ENCODE results near the gene NDUFS2.
"Not testable (repeated sequence)": the region's sequence is repeated elsewhere in the genome, so short reads cannot be mapped to it uniquely, and the experiment has no call there.

Gene NDUFS2

GRCh38 chr1:161220002-161220401 lies 17.8 kb downstream of the NDUFS2 start:
- no peak for DNase-seq (ENCODE audit: low spot score)

DNA sequence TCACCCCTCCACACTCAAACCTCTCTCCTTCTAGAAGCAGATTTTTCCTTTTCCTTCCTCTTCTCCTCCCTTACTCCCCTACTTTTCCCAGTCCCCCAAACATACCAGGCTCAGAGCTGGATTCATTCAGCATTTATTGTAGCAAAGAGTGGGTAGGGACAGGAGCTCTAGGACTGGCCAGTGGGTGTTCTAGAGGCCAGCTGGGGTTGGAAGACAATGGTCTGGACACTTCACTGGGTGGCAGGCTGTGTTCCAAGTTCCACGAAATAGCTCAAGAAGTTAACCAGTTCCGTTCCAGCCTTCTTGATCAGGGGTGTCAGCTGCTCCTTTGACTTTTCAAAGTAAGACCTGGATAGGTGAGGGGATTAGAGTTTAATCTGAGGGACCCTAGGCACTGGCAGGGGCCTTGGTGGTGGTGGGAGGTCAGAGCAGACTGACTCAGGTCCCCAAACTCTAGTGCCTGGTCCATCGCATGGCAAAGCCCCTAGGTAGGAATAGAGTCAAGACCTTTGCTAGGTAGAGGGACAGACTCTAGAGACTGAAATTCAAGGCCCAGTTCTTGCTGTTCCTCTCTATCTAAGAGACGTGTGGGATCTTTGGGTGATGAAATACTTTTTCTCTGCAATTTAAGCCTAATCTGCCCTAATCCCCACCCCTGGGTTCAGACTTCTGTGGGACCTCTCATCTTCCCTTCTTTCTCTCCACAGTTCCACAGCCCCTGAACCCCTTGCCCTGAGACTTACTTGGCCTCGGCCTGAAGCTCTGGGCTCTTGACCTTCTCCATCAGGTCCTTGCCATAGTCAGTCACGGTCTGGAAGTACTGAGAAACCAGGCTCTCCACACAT lies 20.2 kb downstream of the NDUFS2 start:
- no peak for DNase-seq (ENCODE audit: low spot score)

DNA sequence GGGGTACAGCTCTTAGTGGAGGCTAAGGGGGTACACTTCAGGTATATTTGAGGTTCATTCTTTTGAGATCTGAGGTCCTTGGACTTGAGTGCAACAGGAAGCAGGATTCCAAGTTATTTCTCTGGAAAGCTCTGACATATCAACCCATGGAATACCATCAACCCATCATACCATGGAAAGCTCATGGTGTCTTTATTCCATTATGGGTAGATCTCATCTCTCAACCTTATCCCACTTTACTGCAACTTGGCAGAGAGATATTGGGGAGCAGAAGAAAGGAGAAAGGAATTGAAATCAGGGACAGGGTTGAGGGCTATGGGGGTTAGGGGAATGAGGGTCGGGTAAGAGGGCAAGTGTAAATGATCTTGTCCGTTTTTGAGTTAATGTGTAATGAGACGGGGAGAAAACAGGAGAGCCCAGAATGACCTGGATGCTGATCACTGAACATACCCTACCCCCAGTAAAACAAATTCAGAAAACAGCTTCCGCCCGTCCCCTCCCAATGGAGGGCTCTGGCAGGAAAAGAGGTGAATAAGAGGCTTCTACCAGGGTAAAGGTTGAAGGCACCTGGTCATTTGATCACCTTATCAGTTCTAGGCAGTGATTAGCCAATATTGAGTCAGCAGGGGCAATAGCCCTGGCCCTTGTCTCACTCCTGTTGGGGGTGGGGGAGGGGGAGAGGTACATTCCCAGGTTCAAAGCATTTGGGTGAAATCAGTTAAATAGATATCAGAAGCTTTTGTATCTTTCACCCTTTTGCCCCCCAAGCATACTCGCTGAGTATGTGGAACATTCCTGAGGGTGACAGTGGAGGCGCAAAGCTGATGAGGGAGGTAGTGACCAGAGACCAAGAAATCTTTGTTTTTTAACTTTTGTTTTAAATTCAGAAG lies 21.9 kb downstream of the NDUFS2 start:
- no peak for DNase-seq (ENCODE audit: low spot score)

GRCh38 chr1:161224695-161225087 lies 22.5 kb downstream of the NDUFS2 start:
- not testable (repeated sequence) for DNase-seq (ENCODE audit: low spot score)

DNA sequence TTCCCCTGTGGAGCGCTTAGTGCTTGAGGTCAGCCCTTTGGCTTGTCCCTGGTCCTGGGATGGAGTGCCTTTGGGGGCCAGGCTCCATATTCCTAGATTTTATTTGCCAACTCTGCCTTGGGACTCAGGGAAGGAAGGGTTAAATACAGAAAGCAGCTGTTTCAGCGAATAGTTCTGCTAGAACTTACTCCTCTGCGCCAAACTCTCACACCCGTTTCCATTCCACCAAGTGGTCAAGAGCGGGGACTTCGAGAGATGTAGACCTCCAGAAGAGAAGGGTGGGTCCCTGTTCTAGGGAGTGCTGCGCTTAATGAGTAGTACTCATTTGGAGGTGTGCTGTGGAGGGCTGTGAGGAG lies 23.0 kb downstream of the NDUFS2 start:
- DNase-seq (ENCODE audit: low spot score) = no peak

GRCh38 chr1:161225534-161226319 lies 23.6 kb downstream of the NDUFS2 start, which contains the start of gene TOMM40L:
Gene TOMM40L (plus strand): TSS chr1:161226060. CDS start chr1:161226490, 430 bp downstream.
- DNase-seq (ENCODE audit: low spot score) = peak; percentile 96

DNA sequence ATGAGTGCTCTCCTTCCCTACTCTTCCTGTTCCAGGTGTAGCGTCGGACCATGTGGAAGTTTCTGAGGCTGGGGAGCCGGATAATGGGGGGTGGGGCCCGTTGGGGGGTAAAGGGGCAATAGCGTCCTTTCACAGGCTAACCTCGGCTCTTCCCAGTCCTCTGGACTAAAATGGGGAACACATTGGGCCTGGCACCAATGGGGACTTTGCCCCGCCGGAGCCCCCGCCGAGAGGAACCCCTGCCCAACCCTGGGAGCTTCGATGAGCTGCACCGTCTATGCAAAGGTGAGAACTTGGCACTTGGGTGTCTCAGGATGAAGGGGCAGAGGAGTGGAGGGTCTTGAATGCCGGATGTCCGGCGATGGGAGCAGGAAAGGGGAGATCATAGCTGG lies 24.1 kb downstream of the NDUFS2 start:
- peak; percentile 18 for DNase-seq (ENCODE audit: low spot score)

DNA sequence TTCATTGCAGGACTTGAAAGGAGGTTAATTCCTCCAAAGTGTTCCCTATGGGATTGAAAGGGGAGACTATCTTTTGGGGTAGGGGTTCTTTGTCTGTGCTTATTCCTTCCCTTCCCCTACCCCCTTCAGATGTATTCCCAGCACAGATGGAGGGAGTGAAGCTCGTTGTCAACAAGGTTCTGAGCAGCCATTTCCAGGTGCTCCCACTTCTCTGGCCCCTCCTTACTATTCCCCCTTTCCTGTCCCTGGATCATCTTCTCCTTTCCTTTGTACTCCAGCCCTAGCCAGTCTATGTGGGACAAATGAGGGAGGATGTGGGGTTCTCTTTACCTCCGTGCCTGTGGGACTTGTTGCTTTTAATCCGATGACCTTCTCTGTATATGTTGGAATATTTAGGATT lies 24.6 kb downstream of the NDUFS2 start:
- DNase-seq (ENCODE audit: low spot score) = no peak

- peak; percentile 83 for DNase-seq (ENCODE audit: low spot score)
Measured at GRCh38 chr1:161227196-161227871, 25.2 kb downstream of the NDUFS2 start.

DNA sequence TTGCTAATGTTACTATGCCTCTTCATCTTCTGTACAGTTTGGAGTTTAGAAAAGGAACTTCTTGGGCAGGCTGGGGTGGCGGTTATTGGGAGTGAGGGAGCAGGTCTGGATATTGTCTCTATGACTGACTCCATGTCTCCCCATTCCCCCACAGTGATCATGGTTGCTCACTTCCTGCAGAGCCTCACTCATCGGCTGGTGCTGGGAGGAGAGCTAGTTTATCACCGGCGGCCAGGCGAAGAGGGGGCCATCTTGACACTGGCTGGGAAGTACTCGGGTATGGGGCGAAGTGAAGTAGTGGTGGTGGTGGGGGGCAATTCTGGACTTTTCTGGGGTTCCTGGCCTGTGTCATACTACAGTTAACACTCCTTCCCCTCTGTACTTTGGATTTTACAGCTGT lies 25.9 kb downstream of the NDUFS2 start:
- no peak for DNase-seq (ENCODE audit: low spot score)

GRCh38 chr1:161229896-161230295 lies 27.7 kb downstream of the NDUFS2 start:
- DNase-seq (ENCODE audit: low spot score) = no peak

- no peak for DNase-seq (ENCODE audit: low spot score)
Measured at GRCh38 chr1:161230762-161231161, 28.6 kb downstream of the NDUFS2 start.

DNA sequence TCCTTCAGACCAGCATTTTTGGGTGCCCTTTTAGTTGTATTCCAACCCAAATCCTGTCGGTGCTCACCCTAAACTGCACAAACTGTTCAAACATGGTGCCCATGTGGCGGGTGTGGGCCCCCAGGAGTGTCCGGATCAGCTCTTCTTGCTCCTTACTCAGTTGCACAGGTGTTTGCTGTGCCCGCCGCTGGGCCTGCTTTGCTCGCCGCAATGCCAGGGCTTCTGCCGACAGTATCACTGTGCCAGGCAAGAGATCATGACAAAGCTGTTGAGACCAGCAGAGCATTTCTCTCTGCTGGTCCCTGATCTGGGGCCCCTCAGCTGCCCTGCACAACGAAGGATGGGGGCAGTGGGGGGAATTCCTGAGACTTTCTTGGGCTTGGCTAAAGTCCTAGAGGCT lies 30.9 kb downstream of the NDUFS2 start:
- DNase-seq (ENCODE audit: low spot score) = no peak

DNA sequence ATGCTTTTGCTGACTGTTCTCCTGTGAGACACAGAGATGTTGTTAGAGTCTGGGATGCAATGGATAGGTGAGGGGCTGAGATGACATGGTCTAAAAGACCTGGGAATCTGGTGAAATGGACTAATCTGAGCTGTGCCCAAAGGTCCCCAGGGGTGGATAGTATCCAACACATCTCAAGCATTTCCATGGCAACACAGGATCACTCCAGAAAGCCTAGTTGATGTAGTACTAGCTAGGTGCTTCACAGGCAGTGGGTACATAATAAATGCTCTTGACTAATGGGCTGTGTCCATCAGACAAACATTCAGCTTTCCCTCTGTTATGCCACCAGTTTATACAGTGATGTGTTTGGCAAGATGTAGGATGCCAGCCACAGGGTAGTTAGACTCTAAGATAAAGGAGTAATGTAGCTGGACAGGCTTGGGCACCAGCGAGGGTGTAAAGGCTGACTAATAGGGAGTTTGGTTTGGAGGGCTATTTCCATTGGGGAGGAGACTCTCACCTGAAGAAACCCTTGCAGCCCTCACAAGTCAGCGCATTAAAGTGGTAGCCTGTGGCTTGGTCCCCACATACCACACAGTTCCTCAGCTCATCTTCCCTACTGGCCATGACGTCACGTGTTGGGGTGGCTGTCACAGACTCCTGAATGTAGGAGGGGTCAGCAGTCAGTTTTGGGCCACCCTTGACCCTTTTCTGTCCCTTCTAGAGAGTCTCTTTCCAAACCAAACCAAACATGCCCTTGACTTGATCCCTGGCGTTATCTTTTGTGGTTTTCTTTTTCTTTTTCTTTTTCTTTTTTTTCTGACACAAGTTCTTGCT lies 34.0 kb downstream of the NDUFS2 start:
- no peak for DNase-seq (ENCODE audit: low spot score)

GRCh38 chr1:161238039-161238473 lies 35.9 kb downstream of the NDUFS2 start, which contains the start of gene NR1I3:
Gene NR1I3 (minus strand): TSS chr1:161238203. CDS start chr1:161236565, 1,638 bp downstream.
- peak; percentile 24 for DNase-seq (ENCODE audit: low spot score)

DNA sequence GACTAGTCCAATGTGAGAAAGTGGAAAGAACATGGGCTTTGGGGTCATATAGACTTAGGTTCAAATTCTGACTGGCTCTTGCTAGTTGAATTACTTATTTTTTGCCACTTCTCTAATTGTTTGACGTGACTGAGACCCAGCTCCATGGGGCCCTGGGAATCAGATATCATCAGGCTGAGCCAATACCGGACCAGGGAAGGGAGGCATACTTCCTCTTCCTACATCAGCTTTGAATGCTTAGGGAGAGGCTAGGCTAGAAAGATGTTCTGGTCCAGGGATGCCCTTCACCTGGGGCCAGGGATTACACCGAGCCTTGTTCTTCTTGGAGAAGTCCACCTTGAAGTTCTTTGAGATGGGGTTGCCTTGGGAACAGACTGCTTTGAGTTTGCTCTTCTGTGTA lies 39.5 kb downstream of the NDUFS2 start:
- no peak for DNase-seq (ENCODE audit: low spot score)

- DNase-seq (ENCODE audit: low spot score) = no peak
Measured at GRCh38 chr1:161242313-161242712, 40.1 kb downstream of the NDUFS2 start.

DNA sequence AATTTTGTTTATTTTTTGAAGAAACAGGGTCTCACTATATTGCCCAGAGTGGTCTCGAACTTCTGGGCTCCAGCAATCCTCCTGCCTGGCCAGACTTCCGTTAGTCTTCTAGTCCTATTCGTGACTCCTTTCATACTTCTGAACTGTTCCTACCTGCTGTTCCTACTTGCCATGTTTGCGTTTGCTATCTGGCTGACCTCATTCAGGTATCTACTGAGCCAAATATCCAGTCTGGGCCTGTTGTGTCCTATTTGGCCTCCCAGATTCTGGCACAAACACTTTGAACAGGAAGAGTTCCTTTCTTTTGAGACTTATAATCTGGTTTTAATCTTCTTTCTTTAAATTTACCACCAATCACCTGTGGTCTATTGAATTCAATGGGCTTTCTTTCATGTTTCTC lies 42.7 kb downstream of the NDUFS2 start:
- no peak for DNase-seq (ENCODE audit: low spot score)

- DNase-seq (ENCODE audit: low spot score) = not testable (repeated sequence)
Measured at GRCh38 chr1:161250100-161250499, 47.9 kb downstream of the NDUFS2 start.

- DNase-seq (ENCODE audit: low spot score) = no peak
Measured at GRCh38 chr1:161250829-161251228, 48.7 kb downstream of the NDUFS2 start.

DNA sequence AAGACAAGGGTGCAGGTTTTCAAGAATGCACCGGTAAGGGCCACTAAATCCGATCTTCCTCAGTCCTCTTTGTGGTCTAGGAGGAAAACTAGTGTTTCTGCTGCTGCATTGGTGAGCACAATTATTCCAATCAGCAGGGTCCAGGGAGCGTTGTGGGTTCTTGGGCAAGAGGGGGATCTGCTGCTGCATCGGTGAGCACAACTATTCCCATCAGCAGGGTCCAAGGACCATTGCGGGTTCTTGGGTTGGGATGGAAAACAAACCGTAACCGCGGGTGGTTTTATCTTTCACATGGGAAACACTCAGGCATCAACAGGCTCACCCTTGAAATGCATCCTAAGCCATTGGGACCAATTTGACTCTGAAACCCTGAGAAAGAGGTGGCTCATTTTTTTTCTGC lies 49.4 kb downstream of the NDUFS2 start:
- no peak for DNase-seq (ENCODE audit: low spot score)

Measured in GM03348 (cell line).